ENCODE data around the gene MYH15. TPM values are rescaled to one million over a fixed set of nuclear protein-coding genes. Genes with fewer than 3 reads are reported as not detected.

The MYH15 gene
- total RNA-seq, 1 donor from 2014 or later: 0.36 TPM

DNA sequence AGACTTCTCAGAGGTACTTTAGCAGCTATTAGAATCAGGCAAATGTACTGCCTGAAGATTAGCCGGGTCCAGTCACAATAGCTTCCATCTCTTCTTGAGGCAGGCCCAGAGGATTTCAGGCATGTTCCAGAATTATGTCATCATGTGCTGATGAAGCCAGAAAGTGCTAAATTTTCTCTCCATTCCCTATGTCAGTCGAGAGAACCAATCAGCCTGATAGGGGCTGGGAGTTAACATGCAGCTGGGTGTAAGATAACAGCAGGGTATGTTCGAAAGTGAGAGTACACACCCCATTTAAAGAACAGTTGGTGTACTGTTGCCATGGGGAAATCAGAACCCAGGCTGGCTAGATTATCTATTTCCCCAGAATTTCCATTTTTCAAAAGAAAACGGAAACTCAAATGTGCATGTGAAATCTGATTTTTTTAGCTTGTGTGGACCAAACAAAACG lies 48.7 kb downstream of the MYH15 start:
- no peak for DNase-seq (ENCODE audit: low spot score in 2 of 2, unreplicated experiment in 2 of 2)
- Mint-ChIP-seq H3K4me3 (no peak overlapping the region), H3K36me3 (no peaks in the 10 kb centered on the region), H3K27me3 (ENCODE audit: low read depth) (no peaks in the 10 kb centered on the region), H3K4me1 (peaks cover 7% of the 10 kb centered on the region), H3K9me3 (no peaks in the 10 kb centered on the region), H3K27ac (no peak overlapping the region)
- no peak for TF ChIP-seq CTCF (IDR thresholded peaks at IDR 0.05; ENCODE audit: unreplicated experiment)

DNA sequence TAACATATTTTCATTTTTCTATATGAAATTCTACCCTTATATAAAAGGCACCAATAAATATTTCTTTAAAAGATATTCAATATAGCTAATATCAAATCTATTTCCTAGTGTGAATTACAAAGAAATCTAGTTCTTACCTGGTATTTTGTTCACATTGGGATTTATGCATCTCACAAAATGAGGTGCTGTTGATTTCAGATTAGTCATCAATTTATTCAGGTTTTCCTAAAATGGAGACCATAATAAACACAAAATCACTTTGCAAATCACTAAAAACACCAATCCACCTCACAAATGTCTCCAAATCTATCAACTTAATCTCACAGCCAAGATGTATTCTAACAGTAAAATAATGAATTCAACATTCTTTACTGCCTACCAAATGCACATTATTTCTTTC lies 51.2 kb downstream of the MYH15 start:
- H3K27ac Mint-ChIP-seq: no peak overlapping the region
- no peak for DNase-seq (ENCODE audit: low spot score in 2 of 2, unreplicated experiment in 2 of 2)
- H3K36me3 Mint-ChIP-seq: no peaks in the 10 kb centered on the region
- no peaks in the 10 kb centered on the region for H3K27me3 Mint-ChIP-seq (ENCODE audit: low read depth)
- peaks cover 10% of the 10 kb centered on the region for H3K4me1 Mint-ChIP-seq
- no peak overlapping the region for H3K4me3 Mint-ChIP-seq
- H3K9me3 Mint-ChIP-seq: peaks cover 5% of the 10 kb centered on the region
- no peak for TF ChIP-seq CTCF (IDR thresholded peaks at IDR 0.05; ENCODE audit: unreplicated experiment)

- Mint-ChIP-seq H3K4me1 (peaks cover 3% of the 10 kb centered on the region), H3K27ac (no peak overlapping the region), H3K9me3 (peaks cover 15% of the 10 kb centered on the region), H3K36me3 (no peaks in the 10 kb centered on the region), H3K27me3 (ENCODE audit: low read depth) (no peaks in the 10 kb centered on the region), H3K4me3 (no peak overlapping the region)
- no peak for TF ChIP-seq CTCF (IDR thresholded peaks at IDR 0.05; ENCODE audit: unreplicated experiment)
- no peak for DNase-seq (ENCODE audit: low spot score in 2 of 2, unreplicated experiment in 2 of 2)
These were observed 55.1 kb downstream of the MYH15 start for GRCh38 chr3:108455212-108455705.

- no peak for DNase-seq (ENCODE audit: low spot score in 2 of 2, unreplicated experiment in 2 of 2)
- H3K4me1 Mint-ChIP-seq: peaks cover 3% of the 10 kb centered on the region
- H3K36me3 Mint-ChIP-seq: no peaks in the 10 kb centered on the region
- TF ChIP-seq CTCF (IDR thresholded peaks at IDR 0.05; ENCODE audit: unreplicated experiment): no peak
- H3K4me3 Mint-ChIP-seq: no peak overlapping the region
- H3K27ac Mint-ChIP-seq: no peak overlapping the region
- H3K27me3 Mint-ChIP-seq (ENCODE audit: low read depth): no peaks in the 10 kb centered on the region
- H3K9me3 Mint-ChIP-seq: peaks cover 31% of the 10 kb centered on the region
These were observed 56.8 kb downstream of the MYH15 start for GRCh38 chr3:108453565-108453964.

- peaks cover 10% of the 10 kb centered on the region for H3K36me3 Mint-ChIP-seq
- H3K27me3 Mint-ChIP-seq (ENCODE audit: low read depth): no peaks in the 10 kb centered on the region
- H3K4me1 Mint-ChIP-seq: no peaks in the 10 kb centered on the region
- no peak overlapping the region for H3K4me3 Mint-ChIP-seq
- H3K9me3 Mint-ChIP-seq: peaks cover 52% of the 10 kb centered on the region
- no peak for TF ChIP-seq CTCF (IDR thresholded peaks at IDR 0.05; ENCODE audit: unreplicated experiment)
- no peak overlapping the region for H3K27ac Mint-ChIP-seq
- no peak for DNase-seq (ENCODE audit: low spot score in 2 of 2, unreplicated experiment in 2 of 2)
These were observed 60.0 kb downstream of the MYH15 start for GRCh38 chr3:108450444-108450843.

GRCh38 chr3:108448593-108448992 lies 61.8 kb downstream of the MYH15 start:
- Mint-ChIP-seq H3K4me3 (no peak overlapping the region), H3K4me1 (no peaks in the 10 kb centered on the region), H3K27me3 (ENCODE audit: low read depth) (no peaks in the 10 kb centered on the region), H3K27ac (no peak overlapping the region), H3K36me3 (peaks cover 10% of the 10 kb centered on the region), H3K9me3 (peaks cover 52% of the 10 kb centered on the region)
- no peak for TF ChIP-seq CTCF (IDR thresholded peaks at IDR 0.05; ENCODE audit: unreplicated experiment)
- DNase-seq (ENCODE audit: low spot score in 2 of 2, unreplicated experiment in 2 of 2): no peak

Data from mesothelial cell of epicardium (in vitro differentiated cells).